Measurements from ENCODE around the gene CARS1. TPM values are rescaled to one million over a fixed set of nuclear protein-coding genes. Genes with fewer than 3 reads are reported as not detected.

CARS1 gene
- total RNA-seq, 4 donors from 2014 or later = 40.6 to 69.7 (median 57.8) TPM

DNA sequence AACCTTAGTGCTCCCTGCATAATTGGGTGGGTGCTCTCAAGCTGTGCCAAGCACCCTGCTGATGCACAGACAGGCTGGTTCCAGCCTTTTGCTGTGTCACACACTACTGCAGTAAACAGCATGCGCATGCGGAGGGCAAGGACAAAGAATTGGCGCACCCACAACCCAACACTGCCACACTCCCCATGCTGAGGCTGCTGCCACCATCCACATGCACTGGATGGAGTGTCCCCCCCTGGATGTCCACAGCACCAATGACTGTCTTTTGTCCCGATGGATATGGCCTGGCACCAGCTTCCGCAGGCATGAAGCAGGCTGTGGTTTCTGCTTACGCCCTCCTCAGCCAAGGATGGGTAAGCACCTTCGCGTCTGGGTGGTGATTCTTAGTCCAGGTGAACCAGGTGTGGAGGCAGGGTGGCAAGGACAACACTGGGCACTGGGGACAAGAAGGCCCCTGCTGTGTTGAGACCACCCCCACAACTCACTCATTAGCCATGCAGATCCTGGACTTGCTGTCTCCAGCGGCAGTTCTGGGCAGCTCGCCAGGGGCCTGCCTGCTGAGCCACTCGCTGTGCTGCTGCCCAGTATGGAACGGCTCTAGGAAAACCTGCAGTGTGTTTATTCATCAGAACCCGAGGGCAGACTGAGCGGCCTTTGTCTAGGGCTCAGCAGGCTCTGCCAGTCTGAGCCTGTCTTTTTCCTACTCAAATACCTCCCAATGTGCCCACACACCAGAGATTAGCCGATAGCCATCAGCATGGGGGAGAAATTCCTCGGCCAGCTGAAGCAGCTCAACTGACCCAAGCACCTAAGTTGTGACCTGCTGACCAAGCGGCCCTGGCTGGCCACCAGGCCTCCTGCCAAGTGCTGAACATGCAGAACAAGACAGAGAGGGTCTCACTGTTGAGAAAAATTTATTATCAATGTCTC lies 56.9 kb downstream of the CARS1 start:
- DNase-seq (ENCODE audit: low spot score) = no peak
- TF ChIP-seq, protein P1, sequence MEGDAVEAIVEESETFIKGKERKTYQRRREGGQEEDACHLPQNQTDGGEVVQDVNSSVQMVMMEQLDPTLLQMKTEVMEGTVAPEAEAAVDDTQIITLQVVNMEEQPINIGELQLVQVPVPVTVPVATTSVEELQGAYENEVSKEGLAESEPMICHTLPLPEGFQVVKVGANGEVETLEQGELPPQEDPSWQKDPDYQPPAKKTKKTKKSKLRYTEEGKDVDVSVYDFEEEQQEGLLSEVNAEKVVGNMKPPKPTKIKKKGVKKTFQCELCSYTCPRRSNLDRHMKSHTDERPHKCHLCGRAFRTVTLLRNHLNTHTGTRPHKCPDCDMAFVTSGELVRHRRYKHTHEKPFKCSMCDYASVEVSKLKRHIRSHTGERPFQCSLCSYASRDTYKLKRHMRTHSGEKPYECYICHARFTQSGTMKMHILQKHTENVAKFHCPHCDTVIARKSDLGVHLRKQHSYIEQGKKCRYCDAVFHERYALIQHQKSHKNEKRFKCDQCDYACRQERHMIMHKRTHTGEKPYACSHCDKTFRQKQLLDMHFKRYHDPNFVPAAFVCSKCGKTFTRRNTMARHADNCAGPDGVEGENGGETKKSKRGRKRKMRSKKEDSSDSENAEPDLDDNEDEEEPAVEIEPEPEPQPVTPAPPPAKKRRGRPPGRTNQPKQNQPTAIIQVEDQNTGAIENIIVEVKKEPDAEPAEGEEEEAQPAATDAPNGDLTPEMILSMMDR (IDR thresholded peaks at IDR 0.05) = no peak
- no peak for ATAC-seq (ENCODE audit: low FRiP score)

DNA sequence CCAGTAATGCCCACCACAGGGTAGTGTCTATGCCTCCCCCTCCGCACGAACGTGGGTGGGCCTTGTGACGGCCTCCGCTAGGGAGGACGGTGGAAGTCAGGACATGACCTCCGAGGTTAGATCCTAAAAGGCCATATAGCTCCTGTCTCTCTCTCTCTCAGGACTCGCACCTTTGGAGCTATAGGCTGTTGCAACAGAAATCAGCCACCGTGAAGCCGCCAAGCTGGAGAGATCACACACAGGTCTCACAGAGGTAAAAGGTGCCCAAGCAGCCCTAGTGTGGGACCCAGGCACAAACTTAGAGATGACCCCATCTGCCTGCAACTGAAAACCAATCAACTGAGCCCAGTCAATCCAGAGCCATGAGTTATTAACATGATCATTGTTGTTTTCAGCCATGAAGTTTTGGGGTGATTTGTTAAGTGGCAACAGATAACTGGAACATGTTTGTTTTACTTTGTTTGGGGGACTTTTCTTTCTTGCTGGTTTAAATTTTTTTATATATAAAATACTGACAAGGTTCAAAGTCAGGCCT lies 57.7 kb downstream of the CARS1 start:
- TF ChIP-seq, protein P1 (IDR thresholded peaks at IDR 0.05) = no peak
- ATAC-seq (ENCODE audit: low FRiP score) (no peak), DNase-seq (ENCODE audit: low spot score) (no peak)

DNA sequence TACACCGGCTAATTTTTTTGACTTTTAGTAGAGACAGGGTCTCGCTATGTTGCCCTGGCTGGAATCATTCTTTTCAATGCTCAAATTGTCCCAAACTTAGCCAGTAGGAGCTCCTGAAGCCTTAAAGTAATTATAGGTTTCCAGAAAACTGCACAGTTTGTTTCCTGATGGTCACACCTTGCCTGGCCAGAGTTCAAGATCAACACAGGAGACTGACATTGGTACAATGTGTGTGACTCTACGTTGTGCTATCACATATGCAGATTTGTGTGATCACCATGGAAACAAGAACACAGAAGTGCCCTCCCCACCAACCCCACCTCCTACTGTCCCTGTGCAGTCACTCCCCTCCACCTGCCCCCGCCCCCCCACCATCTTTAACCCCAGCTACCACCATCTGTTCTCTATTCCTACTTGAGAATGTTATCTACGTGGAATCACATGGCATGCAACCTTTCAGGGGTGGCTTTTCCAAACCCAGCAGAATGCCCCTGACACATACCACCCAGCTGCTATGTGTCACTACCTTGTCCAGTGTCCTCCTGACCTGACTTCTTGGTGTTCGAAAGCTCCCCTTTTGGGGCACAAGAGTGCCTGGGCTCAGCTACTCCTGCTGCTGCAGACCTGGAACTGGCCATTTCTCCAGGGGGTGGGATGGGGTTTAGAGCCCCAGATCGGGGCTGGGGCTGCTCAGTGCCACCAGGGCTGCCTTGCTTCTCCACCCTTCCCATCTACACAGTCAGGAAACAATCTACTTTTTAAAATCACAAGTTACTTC lies 59.0 kb downstream of the CARS1 start:
- ATAC-seq (ENCODE audit: low FRiP score) (no peak), DNase-seq (ENCODE audit: low spot score) (no peak)
- TF ChIP-seq, protein P1 (IDR thresholded peaks at IDR 0.05) = no peak

DNA sequence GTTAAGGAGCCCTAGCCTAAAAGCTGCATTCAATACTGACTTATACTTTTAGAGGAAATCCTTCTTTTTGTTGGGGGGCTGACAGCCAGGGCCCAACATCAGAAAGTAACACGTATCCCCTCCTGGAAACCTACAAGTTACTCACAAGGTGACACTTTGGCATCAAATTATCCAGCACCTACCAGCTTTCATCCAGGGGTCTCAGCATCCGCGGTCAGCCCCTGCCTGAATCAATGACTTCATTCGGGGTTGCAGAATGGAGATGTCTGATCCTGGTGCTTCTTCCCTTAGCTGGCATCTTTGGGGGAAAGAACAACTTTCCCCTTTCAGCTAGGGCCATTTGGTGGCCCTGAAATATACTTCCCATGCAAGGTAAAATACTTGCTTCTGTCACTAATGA lies 59.8 kb downstream of the CARS1 start:
- DNase-seq (ENCODE audit: low spot score) (no peak), ATAC-seq (ENCODE audit: low FRiP score) (no peak)
- TF ChIP-seq, protein P1 (IDR thresholded peaks at IDR 0.05) = no peak

DNA sequence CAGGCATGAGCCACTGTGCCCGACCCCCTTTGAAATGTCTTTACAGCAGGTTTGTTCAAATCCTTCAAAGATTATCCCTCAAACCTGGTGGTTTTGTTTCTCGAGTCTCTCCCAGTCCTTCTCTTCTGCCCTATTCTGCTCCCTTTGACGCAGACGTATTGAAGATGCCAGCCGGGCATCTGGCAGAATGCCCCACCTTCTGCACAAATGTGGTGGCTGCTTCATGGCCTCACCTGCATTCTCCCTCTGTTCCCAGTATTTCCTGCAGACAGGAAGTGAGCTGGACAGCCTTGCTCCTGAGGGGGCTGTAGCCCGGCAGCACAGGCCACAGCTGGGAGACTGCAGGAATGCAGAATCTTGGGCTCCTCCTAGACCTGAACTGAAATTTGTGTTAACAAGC lies 60.2 kb downstream of the CARS1 start:
- TF ChIP-seq, protein P1 (IDR thresholded peaks at IDR 0.05) = no peak
- DNase-seq (ENCODE audit: low spot score) (no peak), ATAC-seq (ENCODE audit: low FRiP score) (no peak)

DNA sequence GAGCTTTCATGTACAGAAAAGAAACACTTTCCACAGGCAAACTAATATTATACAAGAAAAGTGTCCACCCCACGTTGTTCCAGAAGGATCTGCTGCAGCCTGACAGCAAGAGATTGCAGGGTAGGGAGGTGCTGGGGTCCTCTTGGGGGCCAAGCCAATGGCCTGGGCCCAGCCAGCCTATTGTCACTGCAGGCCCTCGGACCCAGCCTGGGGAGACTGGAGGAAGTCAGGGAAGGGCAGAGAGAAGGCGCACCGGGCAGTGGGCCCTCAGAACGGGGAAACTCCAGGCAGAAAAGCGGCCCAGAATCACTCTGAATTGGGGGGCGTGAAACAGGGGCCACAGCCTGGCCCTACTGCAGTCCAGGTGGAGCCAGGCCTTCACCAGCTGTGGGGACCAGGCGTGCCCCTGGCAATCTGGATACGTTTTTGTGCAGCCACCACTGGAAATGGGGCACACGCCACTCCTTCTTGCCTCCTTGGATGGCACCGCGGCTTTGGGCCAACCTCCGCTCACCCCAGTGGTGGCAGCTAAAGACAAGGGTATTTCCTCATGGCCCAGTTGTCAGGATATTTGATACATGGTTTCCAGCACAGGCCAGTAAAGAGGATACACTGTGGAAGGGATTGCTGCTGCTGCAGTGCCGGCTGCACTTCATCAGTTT lies 61.2 kb downstream of the CARS1 start:
- ATAC-seq (ENCODE audit: low FRiP score) (no peak), DNase-seq (ENCODE audit: low spot score) (no peak)
- TF ChIP-seq, protein P1 (IDR thresholded peaks at IDR 0.05) = no peak
